Neuronal stem cell (in vitro differentiated cells): ENCODE data around the gene TNPO2.
"Not testable (repeated sequence)": the region's sequence is repeated elsewhere in the genome, so short reads cannot be mapped to it uniquely, and the experiment has no call there.

Experiments
- DNase-seq: peaks from one replicate; pipeline ENCODE4 v3.0.0-alpha.2; 2013; ENCODE audit warnings: low spot score
- H2AFZ ChIP-seq: one replicate; pipeline ENCODE4 v1.6.1; 2013; ENCODE audit warnings: mild to moderate bottlenecking, low read length, inconsistent platforms
- H2AK5ac ChIP-seq: 2 replicates; pipeline ENCODE4 v1.6.1; 2013; ENCODE audit warnings: low read depth, mild to moderate bottlenecking, inconsistent platforms, low read length, moderate library complexity, mixed read lengths
- H2BK120ac ChIP-seq: 2 replicates; pipeline ENCODE4 v1.6.1; 2013; ENCODE audit warnings: low read depth, mild to moderate bottlenecking, inconsistent platforms, low read length, moderate library complexity, mixed read lengths
- H2BK12ac ChIP-seq: one replicate; pipeline ENCODE4 v1.6.1; 2013; ENCODE audit warnings: low read length, inconsistent platforms
- H2BK15ac ChIP-seq: 2 replicates; pipeline ENCODE4 v1.6.1; 2013; ENCODE audit warnings: mild to moderate bottlenecking, low read length, inconsistent platforms, mixed read lengths
- H2BK5ac ChIP-seq: one replicate; pipeline ENCODE4 v1.6.1; 2013; ENCODE audit warnings: inconsistent platforms, mild to moderate bottlenecking, low read length, moderate library complexity
- H3K14ac ChIP-seq: one replicate; pipeline ENCODE4 v1.6.1; 2013; ENCODE audit warnings: low read length, inconsistent platforms
- H3K18ac ChIP-seq: 2 replicates; pipeline ENCODE4 v1.6.1; 2013; ENCODE audit warnings: low read length, inconsistent platforms
- H3K23ac ChIP-seq: 2 replicates; pipeline ENCODE4 v1.6.1; 2013; ENCODE audit warnings: low read depth, mild to moderate bottlenecking, mixed read lengths, low read length, inconsistent platforms; ENCODE audit not compliant: poor library complexity
- H3K27ac ChIP-seq: replicated peaks from 3 replicates; pipeline ENCODE4 v1.5.1; 2013; ENCODE audit warnings: low read length, inconsistent platforms
- H3K27me3 ChIP-seq, 3 experiments: 2 replicates each; pipeline ENCODE4 v1.6.1; 2013; ENCODE audit warnings: low read length in 3 of 3, mild to moderate bottlenecking in 2 of 3, inconsistent platforms in 1 of 3, low read depth in 1 of 3, mixed read lengths in 1 of 3, moderate library complexity in 1 of 3; ENCODE audit not compliant: control insufficient read depth in 3 of 3, insufficient read depth in 3 of 3
- H3K36me3 ChIP-seq, 2 donors: replicated peaks in 1 of 2; 2 replicates each; pipeline ENCODE4 v1.6.1; 2013; ENCODE audit warnings: low read length in 2 of 2; ENCODE audit not compliant: control insufficient read depth in 2 of 2, insufficient read depth in 2 of 2
- H3K4ac ChIP-seq: 2 replicates; pipeline ENCODE4 v1.6.1; 2013; ENCODE audit warnings: inconsistent platforms, mild to moderate bottlenecking, low read length, moderate library complexity
- H3K4me1 ChIP-seq, 2 donors: 1 replicate in 1 of 2; 2 replicates in 1 of 2; pipeline ENCODE4 v1.6.1; 2013; ENCODE audit warnings: low read length in 2 of 2, low read depth in 1 of 2; ENCODE audit not compliant: control insufficient read depth in 2 of 2, insufficient read depth in 1 of 2
- H3K4me2 ChIP-seq: one replicate; pipeline ENCODE4 v1.6.1; 2013; ENCODE audit warnings: mild to moderate bottlenecking, low read length, inconsistent platforms; ENCODE audit not compliant: insufficient read depth, poor library complexity, severe bottlenecking
- H3K4me3 ChIP-seq, 2 donors: 2 replicates each; pipeline ENCODE4 v1.5.1; 2013; ENCODE audit warnings: low read length in 2 of 2, mild to moderate bottlenecking in 2 of 2, inconsistent platforms in 1 of 2, moderate library complexity in 1 of 2
- H3K79me1 ChIP-seq: one replicate; pipeline ENCODE4 v1.6.1; 2013; ENCODE audit warnings: low read depth, mild to moderate bottlenecking, inconsistent platforms, low read length, moderate library complexity
- H3K9ac ChIP-seq: one replicate; pipeline ENCODE4 v1.6.1; 2013; ENCODE audit warnings: mild to moderate bottlenecking, low read depth, low read length, inconsistent platforms; ENCODE audit not compliant: poor library complexity
- H3K9me3 ChIP-seq, 2 donors: replicated peaks in 1 of 2; 2 replicates each; pipeline versions ENCODE3 to v1.6.1; 2013; ENCODE audit warnings: low read length in 2 of 2, mild to moderate bottlenecking in 2 of 2, inconsistent platforms in 1 of 2, low read depth in 1 of 2, mixed read lengths in 1 of 2, moderate library complexity in 1 of 2; ENCODE audit not compliant: control insufficient read depth in 2 of 2, insufficient read depth in 1 of 2
- H4K8ac ChIP-seq: one replicate; pipeline ENCODE4 v1.6.1; 2013; ENCODE audit warnings: low read depth, mild to moderate bottlenecking, inconsistent platforms, low read length, moderate library complexity
- H4K91ac ChIP-seq: one replicate; pipeline ENCODE4 v1.6.1; 2013; ENCODE audit warnings: low read length, low read depth, mild to moderate bottlenecking, inconsistent platforms; ENCODE audit not compliant: poor library complexity
- WGBS, 2 donors: extraction: QIAGEN DNeasy Blood & Tissue Kit; methylation state at CpG; one replicate each; pipeline ENCODE4 v1.1.7; 2013; ENCODE audit warnings: missing lambda C conversion rate in 2 of 2, mixed read lengths in 1 of 2; ENCODE audit not compliant: insufficient read length in 2 of 2, insufficient replicate concordance in 1 of 2; ENCODE audit errors: extremely low coverage in 2 of 2; 5-methylcytosine and 5-hydroxymethylcytosine counted together

The TNPO2 gene

DNA sequence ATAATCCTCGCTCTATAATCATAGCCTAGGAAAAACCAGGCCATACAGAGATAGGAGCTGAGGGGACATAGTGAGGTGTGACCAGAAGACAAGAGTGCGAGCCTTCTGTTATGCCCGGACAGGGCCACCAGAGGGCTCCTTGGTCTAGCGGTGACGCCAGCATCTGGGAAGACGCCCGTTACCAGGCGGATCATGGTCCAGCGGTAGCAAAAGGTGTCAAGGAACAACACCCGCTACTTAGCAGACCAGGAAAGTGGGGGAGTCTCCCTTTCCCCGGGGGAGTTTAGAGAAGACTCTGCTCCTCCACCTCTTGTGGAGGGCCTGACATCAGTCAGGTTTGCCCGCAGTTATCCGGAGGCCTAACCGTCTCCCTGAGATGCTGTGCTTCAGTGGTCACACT, 11.7 kb downstream of the TNPO2 start:
- H3K18ac ChIP-seq, H3K4me3 ChIP-seq, H3K79me1 ChIP-seq, H2BK5ac ChIP-seq, H3K4me2 ChIP-seq, DNase-seq, H2BK15ac ChIP-seq, H2AK5ac ChIP-seq, H2BK12ac ChIP-seq, H3K14ac ChIP-seq, H3K9me3 ChIP-seq, H2BK120ac ChIP-seq, H3K27ac ChIP-seq, H4K91ac ChIP-seq, H3K4ac ChIP-seq, H3K23ac ChIP-seq, H4K8ac ChIP-seq, H3K4me1 ChIP-seq, H3K9ac ChIP-seq, H3K27me3 ChIP-seq, H2AFZ ChIP-seq: not testable (repeated sequence)
- H3K36me3 ChIP-seq = peaks cover 54 to 94% of the 10 kb centered on the region in 2 donors
- WGBS, 2 donors = no CpG with 5 or more reads among the region's 14 CpGs

DNA sequence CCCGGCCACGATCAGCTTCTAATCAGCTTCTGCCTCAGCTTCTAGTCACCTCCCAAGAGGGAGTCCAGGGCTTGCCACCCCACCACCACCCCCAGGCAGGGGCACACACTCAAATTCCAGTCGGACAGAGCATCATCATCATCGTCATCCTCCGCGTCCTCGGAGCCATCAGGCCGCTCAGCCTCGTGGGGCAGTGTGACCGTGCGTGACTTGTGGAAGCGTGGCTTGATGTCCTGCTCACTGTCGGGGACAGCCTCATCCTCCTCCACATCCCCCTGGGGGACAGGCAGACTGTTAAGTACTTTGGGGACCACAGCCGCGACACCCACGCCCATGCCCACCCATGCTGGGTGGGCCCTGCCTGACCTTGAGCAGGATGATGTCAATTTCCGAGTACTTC, 12.5 kb downstream of the TNPO2 start:
- Histone ChIP-seq H3K14ac (no peak overlapping the region), H2AK5ac (no peak overlapping the region), H2AFZ (no peak overlapping the region), H3K4ac (no peak overlapping the region), H3K4me3 (no peak overlapping the region), H4K91ac (no peak overlapping the region), H3K27ac (no peak overlapping the region), H3K9ac (no peak overlapping the region), H3K23ac (no peak overlapping the region), H3K18ac (no peak overlapping the region), H2BK120ac (no peak overlapping the region), H3K9me3 (peaks cover 2 to 3% of the 10 kb centered on the region in 2 donors), H2BK15ac (no peak overlapping the region), H2BK12ac (no peak overlapping the region), H3K4me1 (no peaks in the 10 kb centered on the region), H3K4me2 (no peak overlapping the region), H3K27me3 (no peaks in the 10 kb centered on the region), H3K36me3 (peaks cover 56 to 94% of the 10 kb centered on the region in 2 donors), H4K8ac (no peak overlapping the region), H3K79me1 (peaks cover 8% of the 10 kb centered on the region), H2BK5ac (no peak overlapping the region)
- no CpG with 5 or more reads among the region's 17 CpGs for WGBS, 2 donors
- DNase-seq = no peak

DNA sequence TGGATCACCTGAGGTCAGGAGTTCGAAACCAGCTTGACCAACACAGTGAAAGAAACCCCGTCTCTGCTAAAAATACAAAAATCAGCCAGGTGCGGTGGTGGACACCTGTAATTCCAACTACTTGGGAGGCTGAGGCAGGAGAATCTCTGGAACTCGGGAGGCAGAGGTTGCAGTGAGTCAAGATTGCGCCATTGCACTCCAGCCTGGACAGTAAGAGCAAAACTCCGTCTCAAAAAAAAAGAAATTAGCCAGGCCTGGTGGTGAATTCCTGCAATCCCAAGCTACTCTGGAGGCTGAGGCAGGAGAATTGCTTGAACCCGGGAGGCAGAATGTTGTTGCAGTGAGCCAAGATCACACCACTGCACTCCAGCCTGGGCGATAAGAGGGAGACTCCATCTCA, 15.1 kb downstream of the TNPO2 start:
- H3K4me3 ChIP-seq = no peak overlapping the region
- no peak overlapping the region for H3K9ac ChIP-seq
- peaks cover 10% of the 10 kb centered on the region for H3K79me1 ChIP-seq
- no peak overlapping the region for H3K4me2 ChIP-seq
- WGBS, 2 donors = no CpG with 5 or more reads among the region's 8 CpGs
- H3K18ac ChIP-seq = no peak overlapping the region
- H3K4ac ChIP-seq = no peak overlapping the region
- peaks cover 2 to 3% of the 10 kb centered on the region in 2 donors for H3K9me3 ChIP-seq
- no peak overlapping the region for H3K23ac ChIP-seq
- H2AFZ ChIP-seq = no peak overlapping the region
- peaks cover 50 to 93% of the 10 kb centered on the region in 2 donors for H3K36me3 ChIP-seq
- H3K14ac ChIP-seq = no peak overlapping the region
- no peaks in the 10 kb centered on the region for H3K4me1 ChIP-seq
- no peak overlapping the region for H2BK120ac ChIP-seq
- H3K27ac ChIP-seq = no peak overlapping the region
- no peak overlapping the region for H2AK5ac ChIP-seq
- DNase-seq = no peak
- no peak overlapping the region for H4K91ac ChIP-seq
- no peaks in the 10 kb centered on the region for H3K27me3 ChIP-seq
- H2BK12ac ChIP-seq = no peak overlapping the region
- no peak overlapping the region for H4K8ac ChIP-seq
- no peak overlapping the region for H2BK5ac ChIP-seq
- no peak overlapping the region for H2BK15ac ChIP-seq

DNA sequence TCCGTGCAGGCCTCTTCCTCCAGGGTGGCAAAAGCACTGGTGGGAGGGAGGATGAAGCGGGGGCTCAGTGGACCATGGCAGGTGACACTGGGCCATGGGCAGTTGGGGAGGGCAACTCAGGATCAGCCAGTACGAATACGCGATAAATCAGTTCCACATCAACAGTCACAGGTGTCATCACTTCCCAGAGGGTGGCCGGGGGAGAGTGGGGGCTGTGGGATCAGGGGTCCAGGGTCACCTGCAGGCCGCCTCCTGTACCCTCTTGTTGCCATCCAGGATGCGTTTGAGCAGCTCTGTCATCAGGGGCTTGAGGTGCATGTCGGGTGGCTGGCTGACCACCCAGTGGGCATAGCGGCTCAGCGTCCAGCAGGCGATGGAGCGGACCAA, 17.4 kb downstream of the TNPO2 start:
- Histone ChIP-seq H3K23ac (peak overlapping the region; percentile 65), H4K8ac (no peak overlapping the region), H3K4me2 (no peak overlapping the region), H2AK5ac (no peak overlapping the region), H2BK12ac (no peak overlapping the region), H3K18ac (no peak overlapping the region), H2BK120ac (peak overlapping the region; percentile 28), H3K4me1 (peaks cover 0 to 7% of the 10 kb centered on the region in 2 donors), H2AFZ (no peak overlapping the region), H3K27ac (no peak overlapping the region), H3K27me3 (no peaks in the 10 kb centered on the region), H2BK15ac (no peak overlapping the region), H3K79me1 (peaks cover 12% of the 10 kb centered on the region), H2BK5ac (no peak overlapping the region), H3K4me3 (peak overlapping the region in 1 of 2 donors; percentile 42), H4K91ac (no peak overlapping the region), H3K9ac (no peak overlapping the region), H3K4ac (no peak overlapping the region), H3K36me3 (peaks cover 62 to 96% of the 10 kb centered on the region in 2 donors), H3K14ac (no peak overlapping the region), H3K9me3 (peaks cover 0 to 2% of the 10 kb centered on the region in 2 donors)
- no peak for DNase-seq
- no CpG with 5 or more reads among the region's 13 CpGs for WGBS, 2 donors
